ENCODE measurements around the gene FXN. TPM values are rescaled to one million over a fixed set of nuclear protein-coding genes. Genes with fewer than 3 reads are reported as not detected.

The FXN gene
- total RNA-seq, 1 experiment from 2014 or later: 17.8 TPM

DNA sequence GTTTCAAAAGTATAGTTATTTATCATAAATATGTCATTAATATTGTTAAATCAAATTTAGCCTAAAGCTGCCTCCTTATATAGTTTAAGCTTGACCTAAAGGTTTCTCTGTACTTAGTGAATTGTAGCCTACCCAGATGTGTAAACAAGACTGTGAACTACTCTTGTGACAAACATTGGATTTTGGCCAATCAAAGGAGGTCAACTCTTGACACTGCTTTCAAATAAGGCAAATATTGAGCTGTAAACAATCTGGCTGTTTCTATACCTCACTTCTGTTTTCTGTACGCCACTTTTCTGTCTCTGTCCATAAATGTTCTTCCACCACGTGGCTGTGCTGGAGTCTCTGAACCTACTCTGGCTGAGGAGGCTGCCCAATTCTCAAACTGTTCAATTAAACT lies 51.2 kb downstream of the FXN start:
- DNase-seq (ENCODE audit: low read depth, low spot score) (no peak), ATAC-seq (no peak)
- TF ChIP-seq POLR2AphosphoS5 (IDR thresholded peaks at IDR 0.05; ENCODE audit: low read depth, low read length) (no peak), REST (IDR thresholded peaks at IDR 0.05; ENCODE audit: insufficient read depth in 1 of 2, low read depth in 2 of 2, low read length in 1 of 2) (no peak), SIN3A (IDR thresholded peaks at IDR 0.05; ENCODE audit: borderline replicate concordance, insufficient read depth, low read depth, low read length) (no peak), TCF7L2 (IDR thresholded peaks at IDR 0.05; ENCODE audit: low read depth, low read length) (no peak)
- TF ChIP-seq, protein P1, sequence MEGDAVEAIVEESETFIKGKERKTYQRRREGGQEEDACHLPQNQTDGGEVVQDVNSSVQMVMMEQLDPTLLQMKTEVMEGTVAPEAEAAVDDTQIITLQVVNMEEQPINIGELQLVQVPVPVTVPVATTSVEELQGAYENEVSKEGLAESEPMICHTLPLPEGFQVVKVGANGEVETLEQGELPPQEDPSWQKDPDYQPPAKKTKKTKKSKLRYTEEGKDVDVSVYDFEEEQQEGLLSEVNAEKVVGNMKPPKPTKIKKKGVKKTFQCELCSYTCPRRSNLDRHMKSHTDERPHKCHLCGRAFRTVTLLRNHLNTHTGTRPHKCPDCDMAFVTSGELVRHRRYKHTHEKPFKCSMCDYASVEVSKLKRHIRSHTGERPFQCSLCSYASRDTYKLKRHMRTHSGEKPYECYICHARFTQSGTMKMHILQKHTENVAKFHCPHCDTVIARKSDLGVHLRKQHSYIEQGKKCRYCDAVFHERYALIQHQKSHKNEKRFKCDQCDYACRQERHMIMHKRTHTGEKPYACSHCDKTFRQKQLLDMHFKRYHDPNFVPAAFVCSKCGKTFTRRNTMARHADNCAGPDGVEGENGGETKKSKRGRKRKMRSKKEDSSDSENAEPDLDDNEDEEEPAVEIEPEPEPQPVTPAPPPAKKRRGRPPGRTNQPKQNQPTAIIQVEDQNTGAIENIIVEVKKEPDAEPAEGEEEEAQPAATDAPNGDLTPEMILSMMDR (IDR thresholded peaks at IDR 0.05): no peak
- no peaks in the 10 kb centered on the region for H3K36me3 ChIP-seq (ENCODE audit: control insufficient read depth, insufficient read depth, low read length)
- no peaks in the 10 kb centered on the region for H3K4me1 ChIP-seq (ENCODE audit: control insufficient read depth, insufficient read depth, low read length)
- no peak overlapping the region for H3K4me3 ChIP-seq (ENCODE audit: low read depth in 2 of 2, low read length in 2 of 2)
- ChIA-PET CTCF (no interaction called here), POLR2A (no interaction called here)
- no peak overlapping the region for H3K27ac ChIP-seq (ENCODE audit: low read length)
- intact Hi-C loops (cut with micrococcal nuclease; ENCODE audit: unreplicated experiment): loop anchor here (5.0 to 10.0 kb wide), 2 partner anchors 34 to 88 kb away; partner anchors contain the start of gene TJP2
- in situ Hi-C loops (cut with HindIII; ENCODE audit: low pct_unique_long_range_greater_than_20kb, low sequenced_read_pairs): no loop called here
- BruUV-seq (replicated peaks): no TSS peak
- H3K27me3 ChIP-seq (ENCODE audit: control insufficient read depth, insufficient read depth, low read length): no peaks in the 10 kb centered on the region
- H3K9me3 ChIP-seq (ENCODE audit: control insufficient read depth, insufficient read depth, low read depth, low read length): no peaks in the 10 kb centered on the region

GRCh38 chr9:69089082-69089481 lies 53.5 kb downstream of the FXN start:
- in situ Hi-C loops (cut with HindIII; ENCODE audit: low pct_unique_long_range_greater_than_20kb, low sequenced_read_pairs) (no loop called here), intact Hi-C loops (cut with micrococcal nuclease; ENCODE audit: unreplicated experiment) (loop anchor here (5.0 to 10.0 kb wide), 2 partner anchors 37 to 86 kb away; partner anchors contain the start of gene TJP2)
- BruUV-seq (replicated peaks): no TSS peak

More at GRCh38 chr9:69089082-69089481, 53.5 kb downstream of the FXN start:
- TF ChIP-seq REST (IDR thresholded peaks at IDR 0.05; ENCODE audit: insufficient read depth in 1 of 2, low read depth in 2 of 2, low read length in 1 of 2) (no peak), TCF7L2 (IDR thresholded peaks at IDR 0.05; ENCODE audit: low read depth, low read length) (no peak), SIN3A (IDR thresholded peaks at IDR 0.05; ENCODE audit: borderline replicate concordance, insufficient read depth, low read depth, low read length) (no peak), POLR2AphosphoS5 (IDR thresholded peaks at IDR 0.05; ENCODE audit: low read depth, low read length) (no peak)
- TF ChIP-seq, protein P1 (IDR thresholded peaks at IDR 0.05): no peak
- Histone ChIP-seq H3K27ac (ENCODE audit: low read length) (no peak overlapping the region), H3K4me3 (ENCODE audit: low read depth in 2 of 2, low read length in 2 of 2) (no peak overlapping the region), H3K9me3 (ENCODE audit: control insufficient read depth, insufficient read depth, low read depth, low read length) (no peaks in the 10 kb centered on the region), H3K36me3 (ENCODE audit: control insufficient read depth, insufficient read depth, low read length) (no peaks in the 10 kb centered on the region), H3K27me3 (ENCODE audit: control insufficient read depth, insufficient read depth, low read length) (no peaks in the 10 kb centered on the region), H3K4me1 (ENCODE audit: control insufficient read depth, insufficient read depth, low read length) (no peaks in the 10 kb centered on the region)
- CTCF ChIA-PET: no interaction called here
- POLR2A ChIA-PET: no interaction called here
- no peak for ATAC-seq
- no peak for DNase-seq (ENCODE audit: low read depth, low spot score)

All from Panc1 (cell line).